ENCODE results near the gene REM2.
"Not testable (repeated sequence)": the region's sequence is repeated elsewhere in the genome, so short reads cannot be mapped to it uniquely, and the experiment has no call there.

Gene REM2

GRCh38 chr14:22897357-22897756, 14.3 kb downstream of the REM2 start:
- no peak for DNase-seq (ENCODE audit: low spot score)

- no peak for DNase-seq (ENCODE audit: low spot score)
Measured at GRCh38 chr14:22898302-22899090, 15.5 kb downstream of the REM2 start.

GRCh38 chr14:22900081-22900799, 17.2 kb downstream of the REM2 start:
- peak; percentile 68 for DNase-seq (ENCODE audit: low spot score)

GRCh38 chr14:22901799-22902198, 18.8 kb downstream of the REM2 start:
- DNase-seq (ENCODE audit: low spot score) = no peak

GRCh38 chr14:22903742-22904087, 20.7 kb downstream of the REM2 start:
- DNase-seq (ENCODE audit: low spot score) = no peak

DNA sequence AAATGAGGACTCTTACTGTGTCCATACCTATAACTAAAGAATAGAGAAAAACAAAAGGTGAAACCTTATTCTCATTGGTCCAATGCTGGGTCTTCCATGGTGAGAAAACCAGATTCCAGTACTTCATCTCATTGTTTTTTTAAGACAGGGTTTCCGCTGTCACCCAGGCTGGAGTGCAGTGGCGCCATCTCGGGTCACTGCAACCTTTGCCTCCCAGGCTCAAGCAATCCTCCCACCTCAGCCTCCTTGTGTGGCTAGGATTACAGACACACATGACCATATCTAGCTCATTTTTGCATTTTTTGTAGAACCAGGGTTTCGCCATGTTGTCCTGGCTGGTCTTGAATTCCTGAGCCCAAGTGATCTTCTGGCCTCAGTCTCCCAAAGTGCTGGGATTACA, 22.6 kb downstream of the REM2 start:
- DNase-seq (ENCODE audit: low spot score) = no peak

GRCh38 chr14:22906073-22906472, 23.1 kb downstream of the REM2 start:
- no peak for DNase-seq (ENCODE audit: low spot score)

- DNase-seq (ENCODE audit: low spot score) = no peak
Measured at GRCh38 chr14:22907429-22907828, 24.4 kb downstream of the REM2 start.

DNA sequence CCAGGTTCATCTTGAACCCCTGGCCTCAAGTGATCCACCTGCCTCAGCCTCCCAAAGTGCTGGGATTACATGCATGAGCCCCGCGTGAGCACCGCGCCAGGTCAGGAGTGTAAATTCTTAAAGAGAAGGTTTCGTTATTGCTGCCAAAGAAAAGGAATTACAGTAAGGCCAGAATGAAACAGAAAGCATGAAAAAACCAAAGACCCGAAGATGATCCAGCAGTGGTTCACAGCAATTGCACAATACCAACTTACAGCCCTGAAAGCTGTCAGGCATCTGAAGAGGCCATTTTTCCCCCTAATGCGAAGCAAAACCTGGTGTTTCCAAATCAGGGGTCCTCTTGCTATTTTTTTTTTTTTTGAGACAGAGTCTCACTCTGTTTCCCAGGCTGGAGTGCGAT, 25.6 kb downstream of the REM2 start:
- DNase-seq (ENCODE audit: low spot score) = no peak

- no peak for DNase-seq (ENCODE audit: low spot score)
Measured at GRCh38 chr14:22910916-22911315, 27.9 kb downstream of the REM2 start.

GRCh38 chr14:22914836-22915235, 31.8 kb downstream of the REM2 start:
- not testable (repeated sequence) for DNase-seq (ENCODE audit: low spot score)

GRCh38 chr14:22915886-22916521, 33.0 kb downstream of the REM2 start:
- DNase-seq (ENCODE audit: low spot score) = no peak

DNA sequence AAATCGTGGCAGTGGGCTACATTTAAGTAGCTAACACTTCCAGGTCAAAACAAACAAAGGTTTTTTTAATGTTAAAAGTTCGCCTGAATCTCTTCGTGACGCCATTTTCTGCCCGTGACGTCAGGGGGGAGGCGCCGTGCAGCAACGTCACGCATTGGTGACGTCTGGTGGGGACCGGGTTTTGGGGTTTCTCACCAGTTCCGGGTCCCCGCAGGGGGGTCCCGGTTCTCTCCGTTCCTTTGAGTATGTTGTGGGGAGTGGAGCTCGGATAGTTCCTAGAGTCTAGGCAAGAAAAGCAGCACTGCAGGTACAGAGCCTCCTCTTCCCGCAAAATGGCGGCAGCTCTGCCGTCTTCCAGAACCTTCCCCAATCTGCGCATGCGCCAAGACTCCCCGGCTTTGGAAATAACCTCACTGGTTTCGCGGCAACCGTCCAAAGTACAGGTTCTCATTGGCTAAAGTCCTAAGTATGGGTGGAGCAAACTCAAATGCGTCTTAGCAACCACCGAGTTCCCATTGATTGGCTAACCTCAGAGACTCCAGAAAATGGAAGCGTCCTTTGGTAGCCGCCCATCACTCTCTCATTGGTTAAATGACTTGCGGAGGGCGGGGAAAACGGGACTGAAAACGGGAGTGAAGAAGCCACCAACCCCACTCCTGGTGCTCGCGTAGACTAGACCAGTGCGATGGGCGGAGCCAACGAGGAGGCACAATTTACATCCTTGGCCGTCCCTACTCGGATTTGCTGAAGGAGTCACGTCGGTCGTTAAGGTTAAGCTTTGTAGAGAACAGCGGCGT, 36.0 kb downstream of the REM2 start, which contains the start of gene RBM23:
Gene RBM23 (minus strand): TSS at position 346 of the 797 bp plus-strand sequence.
- DNase-seq (ENCODE audit: low spot score) = peak; percentile 97

DNA sequence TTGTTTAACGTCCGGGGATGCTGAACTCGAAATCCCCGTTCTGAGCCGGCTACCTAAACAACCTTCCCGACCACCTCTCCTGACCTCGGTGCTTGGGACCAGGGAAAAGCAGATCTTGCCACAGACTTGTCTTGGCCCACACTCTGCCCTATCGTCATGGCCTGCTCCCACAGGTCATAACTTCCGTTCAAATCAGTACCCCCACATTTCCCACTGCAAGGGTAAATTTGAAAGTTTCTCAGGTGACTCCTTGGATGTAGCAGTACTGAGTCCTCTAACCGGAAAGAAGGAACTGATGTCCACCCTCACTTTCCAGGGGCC, 36.5 kb downstream of the REM2 start:
- no peak for DNase-seq (ENCODE audit: low spot score)

DNA sequence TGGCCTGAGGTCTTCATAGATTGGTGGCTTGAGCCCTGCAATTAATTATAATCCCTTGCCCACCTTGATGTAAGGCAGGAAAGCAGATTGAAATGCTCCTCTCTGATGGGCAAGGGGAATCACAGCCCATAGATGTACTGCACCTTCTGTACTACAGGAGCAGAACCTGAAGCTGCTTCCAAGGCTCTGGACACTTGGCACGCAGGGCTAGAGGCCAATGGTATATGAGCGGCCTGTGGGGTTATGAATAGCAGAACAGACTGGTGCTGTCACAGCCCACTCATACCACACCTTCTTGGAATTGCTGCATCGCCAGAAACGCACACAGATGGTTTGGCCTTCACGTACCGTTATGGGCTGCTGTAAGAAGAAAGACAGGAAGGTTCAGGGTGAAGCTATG, 37.7 kb downstream of the REM2 start:
- DNase-seq (ENCODE audit: low spot score) = no peak

GRCh38 chr14:22922294-22922693, 39.3 kb downstream of the REM2 start:
- no peak for DNase-seq (ENCODE audit: low spot score)

- no peak for DNase-seq (ENCODE audit: low spot score)
Measured at GRCh38 chr14:22923746-22924145, 40.7 kb downstream of the REM2 start.

DNA sequence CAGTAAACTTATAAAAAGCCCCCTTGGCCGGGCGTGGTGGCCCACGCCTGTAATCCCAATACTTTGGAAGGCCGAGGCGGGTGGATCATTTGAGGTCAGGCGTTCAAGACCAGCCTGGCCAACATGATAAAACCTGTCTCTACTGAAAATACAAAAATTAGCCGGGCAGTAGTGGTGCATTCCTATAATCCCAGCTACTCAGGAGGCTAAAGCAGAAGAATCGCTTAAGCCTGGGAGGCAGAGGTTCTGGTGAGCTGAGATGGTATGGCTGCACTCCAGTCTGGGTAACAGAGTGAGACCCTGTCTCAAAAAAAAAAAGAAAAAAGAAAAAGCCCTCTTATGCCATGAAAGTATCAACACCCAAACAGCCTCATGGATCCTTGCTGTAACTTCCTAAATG, 42.5 kb downstream of the REM2 start:
- no peak for DNase-seq (ENCODE audit: low spot score)

- DNase-seq (ENCODE audit: low spot score) = no peak
Measured at GRCh38 chr14:22926316-22926715, 43.3 kb downstream of the REM2 start.

DNA sequence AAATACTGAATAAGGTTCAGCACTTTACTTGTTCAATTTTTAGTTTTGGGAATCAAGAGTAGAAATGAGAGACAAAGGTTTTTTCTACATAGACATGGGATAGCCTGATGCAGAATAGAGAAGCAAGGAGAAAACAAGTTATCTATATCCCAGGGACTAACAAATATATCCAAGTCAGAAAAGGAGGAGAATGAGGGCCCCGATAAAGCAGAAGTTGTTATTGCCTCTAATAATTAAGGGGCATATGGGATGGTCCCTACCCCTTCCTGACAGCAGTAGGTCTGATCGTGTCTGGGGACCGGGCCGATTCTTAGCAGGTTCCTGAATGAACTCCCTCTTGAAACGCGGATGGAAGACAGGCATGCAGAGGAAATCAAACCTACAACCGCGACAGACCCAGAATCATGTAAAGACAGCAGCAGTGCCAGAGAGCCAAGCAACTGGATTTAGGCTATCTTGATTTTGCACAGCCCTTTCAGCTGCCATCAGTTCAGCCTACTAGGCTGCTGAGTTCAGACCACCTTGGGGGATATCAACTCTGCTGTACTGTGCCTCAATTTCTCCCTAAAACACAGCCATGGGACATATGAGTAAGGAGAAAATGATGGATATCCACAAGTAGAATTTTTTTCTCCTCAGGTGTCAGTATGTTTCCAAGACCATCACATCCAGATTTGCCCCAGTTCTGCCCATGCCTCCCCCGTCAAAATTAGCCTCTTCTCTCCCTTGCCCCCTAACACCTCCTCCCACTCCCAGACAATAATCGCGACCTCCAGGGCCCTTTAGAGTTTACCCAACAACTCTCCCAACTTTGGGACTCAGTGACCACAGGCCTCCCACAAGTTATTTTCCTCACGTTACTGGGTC, 45.4 kb downstream of the REM2 start:
- peak; percentile 5 for DNase-seq (ENCODE audit: low spot score)

All from germinal center (tissue), 1 donor.